ENCODE data around the gene DNAJA1.

GRCh38 chr9:33049680-33050361, 24.7 kb downstream of the DNAJA1 start:
- no peak for TF ChIP-seq CTCF (IDR thresholded peaks at IDR 0.05)
- TF ChIP-seq EZH2 (IDR thresholded peaks at IDR 0.05): no peak

Measured in neural progenitor cell (in vitro differentiated cells).